Measurements from ENCODE around the gene PRKN. TPM values are rescaled to one million over a fixed set of nuclear protein-coding genes. Genes with fewer than 3 reads are reported as not detected.
A peak's percentile ranks its signal among the peaks of the same experiment; 100 is the strongest.

PRKN gene
- total and polyA plus RNA-seq, 4 experiments from 2014 or later, result 0.50 to 5.3 (median 2.9) TPM

GRCh38 chr6:162173466-162173865 lies 554.1 kb downstream of the PRKN start:
- no peak overlapping the region for H3K4me3 Mint-ChIP-seq
- Histone ChIP-seq H3K27ac (ENCODE audit: low read depth, low read length) (no peak overlapping the region), H3K27me3 (ENCODE audit: insufficient read depth, low read length) (no peaks in the 10 kb centered on the region), H3K4me1 (ENCODE audit: insufficient read depth, low read length) (no peaks in the 10 kb centered on the region), H3K4me3 (ENCODE audit: low read length in 2 of 2) (no peak overlapping the region), H3K9me3 (ENCODE audit: control insufficient read depth in 1 of 2, low read length in 2 of 2) (no peaks in the 10 kb centered on the region), H3K36me3 (ENCODE audit: insufficient read depth, low read length) (no peaks in the 10 kb centered on the region)
- H3K4me1 Mint-ChIP-seq, result no peaks in the 10 kb centered on the region
- H3K27me3 Mint-ChIP-seq, result no peaks in the 10 kb centered on the region
- no peaks in the 10 kb centered on the region for H3K36me3 Mint-ChIP-seq
- ChIA-PET CTCF (ENCODE audit: partially characterized antibody) (no interaction called here), POLR2A (ENCODE audit: partially characterized antibody) (no interaction called here)
- peaks cover 0 to 4% (median 0%) of the 10 kb centered on the region in 8 donors for H3K9me3 Mint-ChIP-seq
- H3K27ac Mint-ChIP-seq, result no peak overlapping the region
- intact Hi-C loops (cut with micrococcal nuclease), result no loop called here
- DNase-seq, result no peak

GRCh38 chr6:162165479-162165878 lies 562.1 kb downstream of the PRKN start:
- CTCF ChIA-PET (ENCODE audit: partially characterized antibody), result no interaction called here
- intact Hi-C loops (cut with micrococcal nuclease), result no loop called here

GRCh38 chr6:162157167-162157870 lies 570.2 kb downstream of the PRKN start:
- Histone ChIP-seq H3K27me3 (ENCODE audit: insufficient read depth, low read length) (no peaks in the 10 kb centered on the region), H3K9me3 (ENCODE audit: control insufficient read depth in 1 of 2, low read length in 2 of 2) (no peaks in the 10 kb centered on the region), H3K27ac (ENCODE audit: low read depth, low read length) (no peak overlapping the region), H3K4me3 (ENCODE audit: low read length in 2 of 2) (no peak overlapping the region), H3K36me3 (ENCODE audit: insufficient read depth, low read length) (no peaks in the 10 kb centered on the region), H3K4me1 (ENCODE audit: insufficient read depth, low read length) (no peaks in the 10 kb centered on the region)
- no peaks in the 10 kb centered on the region for H3K36me3 Mint-ChIP-seq
- no peaks in the 10 kb centered on the region for H3K27me3 Mint-ChIP-seq
- H3K9me3 Mint-ChIP-seq, result peaks cover 0 to under 1% (median 0%) of the 10 kb centered on the region in 8 donors
- intact Hi-C loops (cut with micrococcal nuclease), result no loop called here
- no peak for DNase-seq
- H3K4me1 Mint-ChIP-seq, result peaks cover 0 to 4% (median under 1%) of the 10 kb centered on the region in 4 donors
- ChIA-PET CTCF (ENCODE audit: partially characterized antibody) (no interaction called here), POLR2A (ENCODE audit: partially characterized antibody) (no interaction called here)
- H3K27ac Mint-ChIP-seq, result peak overlapping the region in 1 of 7 donors; percentile 13
- no peak overlapping the region for H3K4me3 Mint-ChIP-seq

More at GRCh38 chr6:162165479-162165878, 562.1 kb downstream of the PRKN start:
- Histone ChIP-seq H3K36me3 (ENCODE audit: insufficient read depth, low read length) (no peaks in the 10 kb centered on the region), H3K27ac (ENCODE audit: low read depth, low read length) (no peak overlapping the region), H3K4me3 (ENCODE audit: low read length in 2 of 2) (no peak overlapping the region), H3K4me1 (ENCODE audit: insufficient read depth, low read length) (no peaks in the 10 kb centered on the region), H3K9me3 (ENCODE audit: control insufficient read depth in 1 of 2, low read length in 2 of 2) (no peaks in the 10 kb centered on the region), H3K27me3 (ENCODE audit: insufficient read depth, low read length) (no peaks in the 10 kb centered on the region)
- DNase-seq, result no peak
- H3K27ac Mint-ChIP-seq, result no peak overlapping the region
- H3K4me1 Mint-ChIP-seq, result no peaks in the 10 kb centered on the region
- H3K27me3 Mint-ChIP-seq, result no peaks in the 10 kb centered on the region
- no peaks in the 10 kb centered on the region for H3K9me3 Mint-ChIP-seq
- H3K4me3 Mint-ChIP-seq, result no peak overlapping the region
- POLR2A ChIA-PET (ENCODE audit: partially characterized antibody), result no interaction called here
- H3K36me3 Mint-ChIP-seq, result no peaks in the 10 kb centered on the region

- CTCF ChIA-PET (ENCODE audit: partially characterized antibody), result no interaction called here
- H3K27me3 Mint-ChIP-seq, result no peaks in the 10 kb centered on the region
Observed at GRCh38 chr6:162156146-162156545, 571.4 kb downstream of the PRKN start.

GRCh38 chr6:162154930-162155329 lies 572.6 kb downstream of the PRKN start:
- no peaks in the 10 kb centered on the region for H3K36me3 Mint-ChIP-seq
- no peaks in the 10 kb centered on the region for H3K4me1 ChIP-seq (ENCODE audit: insufficient read depth, low read length)
- H3K9me3 Mint-ChIP-seq, result peaks cover 0 to 2% (median 0%) of the 10 kb centered on the region in 8 donors
- POLR2A ChIA-PET (ENCODE audit: partially characterized antibody), result no interaction called here
- H3K27ac ChIP-seq (ENCODE audit: low read depth, low read length), result no peak overlapping the region
- no peaks in the 10 kb centered on the region for H3K36me3 ChIP-seq (ENCODE audit: insufficient read depth, low read length)
- no peak for DNase-seq
- H3K27ac Mint-ChIP-seq, result no peak overlapping the region
- intact Hi-C loops (cut with micrococcal nuclease), result no loop called here
- H3K27me3 ChIP-seq (ENCODE audit: insufficient read depth, low read length), result no peaks in the 10 kb centered on the region
- CTCF ChIA-PET (ENCODE audit: partially characterized antibody), result no interaction called here
- no peak overlapping the region for H3K4me3 Mint-ChIP-seq
- H3K9me3 ChIP-seq (ENCODE audit: control insufficient read depth in 1 of 2, low read length in 2 of 2), result no peaks in the 10 kb centered on the region
- peaks cover 0 to 4% (median under 1%) of the 10 kb centered on the region in 4 donors for H3K4me1 Mint-ChIP-seq
- H3K4me3 ChIP-seq (ENCODE audit: low read length in 2 of 2), result no peak overlapping the region
- no peaks in the 10 kb centered on the region for H3K27me3 Mint-ChIP-seq

More at GRCh38 chr6:162156146-162156545, 571.4 kb downstream of the PRKN start:
- no peak for DNase-seq
- Histone ChIP-seq H3K4me1 (ENCODE audit: insufficient read depth, low read length) (no peaks in the 10 kb centered on the region), H3K27ac (ENCODE audit: low read depth, low read length) (no peak overlapping the region), H3K36me3 (ENCODE audit: insufficient read depth, low read length) (no peaks in the 10 kb centered on the region), H3K4me3 (ENCODE audit: low read length in 2 of 2) (no peak overlapping the region), H3K27me3 (ENCODE audit: insufficient read depth, low read length) (no peaks in the 10 kb centered on the region), H3K9me3 (ENCODE audit: control insufficient read depth in 1 of 2, low read length in 2 of 2) (no peaks in the 10 kb centered on the region)
- no peak overlapping the region for H3K27ac Mint-ChIP-seq
- no peaks in the 10 kb centered on the region for H3K36me3 Mint-ChIP-seq
- intact Hi-C loops (cut with micrococcal nuclease), result no loop called here
- POLR2A ChIA-PET (ENCODE audit: partially characterized antibody), result no interaction called here
- H3K9me3 Mint-ChIP-seq, result peaks cover 0 to 2% (median 0%) of the 10 kb centered on the region in 8 donors
- peaks cover 0 to 4% (median under 1%) of the 10 kb centered on the region in 4 donors for H3K4me1 Mint-ChIP-seq
- no peak overlapping the region for H3K4me3 Mint-ChIP-seq

GRCh38 chr6:162154001-162154400 lies 573.6 kb downstream of the PRKN start:
- ChIA-PET CTCF (ENCODE audit: partially characterized antibody) (no interaction called here), POLR2A (ENCODE audit: partially characterized antibody) (no interaction called here)
- no peak for DNase-seq
- H3K4me1 ChIP-seq (ENCODE audit: insufficient read depth, low read length), result no peaks in the 10 kb centered on the region
- H3K4me1 Mint-ChIP-seq, result peaks cover 0 to 4% (median under 1%) of the 10 kb centered on the region in 4 donors
- no peak overlapping the region for H3K4me3 ChIP-seq (ENCODE audit: low read length in 2 of 2)
- intact Hi-C loops (cut with micrococcal nuclease), result no loop called here
- H3K36me3 ChIP-seq (ENCODE audit: insufficient read depth, low read length), result no peaks in the 10 kb centered on the region
- no peaks in the 10 kb centered on the region for H3K9me3 ChIP-seq (ENCODE audit: control insufficient read depth in 1 of 2, low read length in 2 of 2)
- no peak overlapping the region for H3K27ac Mint-ChIP-seq
- no peak overlapping the region for H3K4me3 Mint-ChIP-seq
- no peak overlapping the region for H3K27ac ChIP-seq (ENCODE audit: low read depth, low read length)
- peaks cover 0 to 5% (median 0%) of the 10 kb centered on the region in 8 donors for H3K9me3 Mint-ChIP-seq
- H3K27me3 Mint-ChIP-seq, result no peaks in the 10 kb centered on the region
- no peaks in the 10 kb centered on the region for H3K36me3 Mint-ChIP-seq
- no peaks in the 10 kb centered on the region for H3K27me3 ChIP-seq (ENCODE audit: insufficient read depth, low read length)

GRCh38 chr6:162153120-162153519 lies 574.4 kb downstream of the PRKN start:
- H3K27me3 ChIP-seq (ENCODE audit: insufficient read depth, low read length), result no peaks in the 10 kb centered on the region
- CTCF ChIA-PET (ENCODE audit: partially characterized antibody), result no interaction called here
- no peak for DNase-seq
- H3K9me3 ChIP-seq (ENCODE audit: control insufficient read depth in 1 of 2, low read length in 2 of 2), result no peaks in the 10 kb centered on the region
- H3K4me1 ChIP-seq (ENCODE audit: insufficient read depth, low read length), result no peaks in the 10 kb centered on the region
- Mint-ChIP-seq H3K27me3 (no peaks in the 10 kb centered on the region), H3K27ac (no peak overlapping the region), H3K4me3 (no peak overlapping the region), H3K9me3 (peaks cover 0 to 5% (median 0%) of the 10 kb centered on the region in 8 donors), H3K4me1 (peaks cover 0 to 4% (median under 1%) of the 10 kb centered on the region in 4 donors), H3K36me3 (no peaks in the 10 kb centered on the region)
- POLR2A ChIA-PET (ENCODE audit: partially characterized antibody), result no interaction called here
- no peak overlapping the region for H3K4me3 ChIP-seq (ENCODE audit: low read length in 2 of 2)
- no peaks in the 10 kb centered on the region for H3K36me3 ChIP-seq (ENCODE audit: insufficient read depth, low read length)
- no peak overlapping the region for H3K27ac ChIP-seq (ENCODE audit: low read depth, low read length)
- intact Hi-C loops (cut with micrococcal nuclease), result no loop called here
